ENCODE results near the gene UBE2O. TPM values are rescaled to one million over a fixed set of nuclear protein-coding genes. Genes with fewer than 3 reads are reported as not detected.
A peak's percentile ranks its signal among the peaks of the same experiment; 100 is the strongest.

Gene UBE2O
- total RNA-seq, 1 experiment from 2014 or later: 19.5 TPM

GRCh38 chr17:76411247-76411646, 41.7 kb downstream of the UBE2O start:
- Mint-ChIP-seq H3K4me3 (ENCODE audit: unreplicated experiment) (no peak overlapping the region), H3K4me1 (ENCODE audit: insufficient read depth, unreplicated experiment) (no peaks in the 10 kb centered on the region)

GRCh38 chr17:76410328-76410965, 42.5 kb downstream of the UBE2O start:
- POLR2A ChIA-PET: interaction anchor here (0.7 to 0.8 kb wide), 2 partner anchors 39 to 49 kb away, joined by 3 read pairs; no protein-coding TSS in a partner anchor

More at GRCh38 chr17:76411247-76411646, 41.7 kb downstream of the UBE2O start:
- Mint-ChIP-seq H3K27ac (ENCODE audit: low read depth, unreplicated experiment) (no peak overlapping the region), H3K9me3 (ENCODE audit: unreplicated experiment) (no peaks in the 10 kb centered on the region), H3K27me3 (ENCODE audit: insufficient read depth, unreplicated experiment) (no peaks in the 10 kb centered on the region), H3K36me3 (ENCODE audit: insufficient read depth, unreplicated experiment) (peaks cover 18% of the 10 kb centered on the region)
- CTCF ChIA-PET: interaction anchor here (0.6 to 8.5 kb wide), 5 partner anchors 12 to 96 kb away, joined by 3 to 72 read pairs (median 3); no protein-coding TSS in a partner anchor
- TF ChIP-seq CTCF (IDR thresholded peaks at IDR 0.05; ENCODE audit: unreplicated experiment): no peak
- DNase-seq (ENCODE audit: unreplicated experiment): no peak
- POLR2A ChIA-PET: interaction anchor here (0.8 to 1.0 kb wide), 3 partner anchors 25 to 39 kb away, joined by 3 to 4 read pairs (median 3); no protein-coding TSS in a partner anchor
- intact Hi-C loops (cut with micrococcal nuclease): no loop called here
- no TSS peak for BruUV-seq (replicated peaks)

GRCh38 chr17:76408037-76408849, 44.7 kb downstream of the UBE2O start:
- POLR2A ChIA-PET: interaction anchor here (1.0 to 1.5 kb wide), 2 partner anchors 44 to 50 kb away, joined by 3 to 8 read pairs; no protein-coding TSS in a partner anchor
- peak; percentile 75 for TF ChIP-seq CTCF (IDR thresholded peaks at IDR 0.05; ENCODE audit: unreplicated experiment)
- intact Hi-C loops (cut with micrococcal nuclease): loop anchor here (1.0 kb wide), 2 partner anchors 50 to 98 kb away; no protein-coding TSS in a partner anchor
- H3K9me3 Mint-ChIP-seq (ENCODE audit: unreplicated experiment): no peaks in the 10 kb centered on the region
- H3K36me3 Mint-ChIP-seq (ENCODE audit: insufficient read depth, unreplicated experiment): peaks cover 28% of the 10 kb centered on the region
- H3K27me3 Mint-ChIP-seq (ENCODE audit: insufficient read depth, unreplicated experiment): no peaks in the 10 kb centered on the region
- no peak overlapping the region for H3K4me3 Mint-ChIP-seq (ENCODE audit: unreplicated experiment)
- no TSS peak for BruUV-seq (replicated peaks)
- peak; percentile 75 for DNase-seq (ENCODE audit: unreplicated experiment)
- CTCF ChIA-PET: interaction anchor here (0.6 to 8.5 kb wide), 29 partner anchors 9 to 582 kb away, joined by 3 to 72 read pairs (median 5); partner anchors contain the start of genes PRCD, RHBDF2, SPHK1 and UBE2O
- no peak overlapping the region for H3K27ac Mint-ChIP-seq (ENCODE audit: low read depth, unreplicated experiment)
- H3K4me1 Mint-ChIP-seq (ENCODE audit: insufficient read depth, unreplicated experiment): no peaks in the 10 kb centered on the region

More at GRCh38 chr17:76410328-76410965, 42.5 kb downstream of the UBE2O start:
- no peaks in the 10 kb centered on the region for H3K9me3 Mint-ChIP-seq (ENCODE audit: unreplicated experiment)
- no peaks in the 10 kb centered on the region for H3K27me3 Mint-ChIP-seq (ENCODE audit: insufficient read depth, unreplicated experiment)
- H3K4me1 Mint-ChIP-seq (ENCODE audit: insufficient read depth, unreplicated experiment): no peaks in the 10 kb centered on the region
- DNase-seq (ENCODE audit: unreplicated experiment): no peak
- no peak overlapping the region for H3K27ac Mint-ChIP-seq (ENCODE audit: low read depth, unreplicated experiment)
- BruUV-seq (replicated peaks): no TSS peak
- peaks cover 16% of the 10 kb centered on the region for H3K36me3 Mint-ChIP-seq (ENCODE audit: insufficient read depth, unreplicated experiment)
- CTCF ChIA-PET: interaction anchor here (0.6 to 8.5 kb wide), 7 partner anchors 12 to 96 kb away, joined by 3 to 72 read pairs (median 3); no protein-coding TSS in a partner anchor
- intact Hi-C loops (cut with micrococcal nuclease): no loop called here
- no peak for TF ChIP-seq CTCF (IDR thresholded peaks at IDR 0.05; ENCODE audit: unreplicated experiment)
- no peak overlapping the region for H3K4me3 Mint-ChIP-seq (ENCODE audit: unreplicated experiment)

GRCh38 chr17:76407509-76407908, 45.4 kb downstream of the UBE2O start:
- Mint-ChIP-seq H3K27me3 (ENCODE audit: insufficient read depth, unreplicated experiment) (no peaks in the 10 kb centered on the region), H3K27ac (ENCODE audit: low read depth, unreplicated experiment) (no peak overlapping the region), H3K4me1 (ENCODE audit: insufficient read depth, unreplicated experiment) (no peaks in the 10 kb centered on the region), H3K9me3 (ENCODE audit: unreplicated experiment) (no peaks in the 10 kb centered on the region), H3K4me3 (ENCODE audit: unreplicated experiment) (no peak overlapping the region), H3K36me3 (ENCODE audit: insufficient read depth, unreplicated experiment) (peaks cover 26% of the 10 kb centered on the region)
- BruUV-seq (replicated peaks): no TSS peak
- no peak for DNase-seq (ENCODE audit: unreplicated experiment)
- TF ChIP-seq CTCF (IDR thresholded peaks at IDR 0.05; ENCODE audit: unreplicated experiment): no peak
- POLR2A ChIA-PET: interaction anchor here (1.5 kb wide), 1 partner anchor 51 kb away, joined by 8 read pairs; no protein-coding TSS in a partner anchor
- intact Hi-C loops (cut with micrococcal nuclease): no loop called here
- CTCF ChIA-PET: interaction anchor here (0.6 to 8.5 kb wide), 11 partner anchors 9 to 165 kb away, joined by 3 to 72 read pairs (median 7); partner anchors contain the start of genes RHBDF2, SPHK1 and UBE2O

Data from MCF 10A (cell line).